HG03025 (cell line): ENCODE data around the gene TRPM2.
"Not testable (repeated sequence)": the region's sequence is repeated elsewhere in the genome, so short reads cannot be mapped to it uniquely, and the experiment has no call there.

Experiments
- ATAC-seq: cut with Tn5 transposase; IDR thresholded peaks from one replicate; pipeline ENCODE4 v1.9.1; 2021; ENCODE audit warnings: mild to moderate bottlenecking, moderate library complexity; ENCODE audit not compliant: unreplicated experiment, low FRiP score

Gene TRPM2

DNA sequence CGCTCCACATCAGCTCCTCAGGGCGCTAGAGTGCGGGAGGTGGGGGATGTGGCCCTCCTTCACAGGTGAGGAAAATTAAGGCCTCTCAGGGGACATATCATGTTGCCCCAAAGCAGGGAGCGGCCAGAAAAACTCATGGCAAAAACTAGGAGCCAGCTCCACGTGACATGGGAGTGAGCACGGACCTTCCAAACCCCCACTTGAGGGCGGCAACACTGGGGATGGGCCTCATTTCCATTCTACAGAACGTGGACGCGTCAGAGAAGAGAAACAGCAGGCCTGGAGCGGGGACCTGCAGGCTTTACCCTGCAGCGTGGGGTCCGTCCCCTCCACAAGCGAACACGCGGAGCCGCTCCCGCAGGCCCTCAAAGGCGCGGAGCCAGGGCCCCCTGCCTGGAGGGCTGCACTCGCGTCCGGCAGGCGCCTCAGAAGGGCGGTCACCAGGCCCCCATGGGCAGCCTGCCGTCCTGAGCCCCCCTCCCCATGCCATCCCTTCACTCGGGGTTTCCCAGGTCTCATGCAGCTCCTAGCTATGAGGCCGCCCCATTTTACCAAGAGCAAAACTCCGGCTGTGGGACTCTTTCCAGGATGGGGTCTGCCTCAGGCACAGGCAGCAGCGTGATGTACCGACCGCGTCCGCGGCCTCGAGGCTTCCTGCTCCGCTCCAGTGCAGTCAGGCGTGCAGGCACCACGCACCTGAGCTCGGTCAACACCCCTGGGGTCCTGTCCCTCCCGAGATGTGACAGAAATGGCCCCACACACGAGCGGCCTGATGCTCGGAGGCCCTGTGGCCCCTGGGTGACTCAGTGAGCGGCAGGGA is 19.7 kb upstream of the TRPM2 start:
- no peak for ATAC-seq

DNA sequence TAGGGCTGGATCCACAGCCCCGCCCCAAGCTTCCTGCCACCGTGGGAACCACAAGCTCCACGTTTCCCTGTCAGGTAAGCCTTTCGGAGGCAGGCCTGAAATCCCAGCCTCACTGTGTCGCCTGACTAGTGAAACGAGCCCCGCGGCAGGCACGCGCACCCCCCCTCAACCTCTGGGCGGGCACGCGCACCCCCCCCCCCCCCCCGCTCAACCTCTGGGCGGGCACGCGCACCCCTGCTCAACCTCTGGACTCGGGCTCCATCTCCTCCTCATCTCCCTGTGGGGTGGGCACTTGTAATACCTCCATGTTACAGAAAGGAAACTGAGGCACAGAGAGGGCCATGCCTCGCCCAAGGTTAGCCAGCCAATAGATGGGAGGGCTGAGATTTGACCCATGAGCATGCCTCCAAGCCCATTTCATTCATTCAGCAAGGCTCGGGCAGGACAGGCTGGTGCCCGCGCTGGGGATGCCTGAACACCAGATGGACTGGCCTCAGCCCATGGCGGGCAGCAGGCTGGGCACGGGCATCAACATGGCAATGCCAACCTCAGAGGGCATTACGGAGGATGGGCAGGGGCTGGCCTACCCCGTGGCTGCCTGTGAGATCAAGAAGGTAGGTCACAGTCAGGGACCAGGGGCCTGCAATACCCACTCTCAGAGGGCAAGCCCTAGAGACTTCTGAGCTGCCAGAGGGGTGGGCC is 18.9 kb upstream of the TRPM2 start:
- no peak for ATAC-seq

DNA sequence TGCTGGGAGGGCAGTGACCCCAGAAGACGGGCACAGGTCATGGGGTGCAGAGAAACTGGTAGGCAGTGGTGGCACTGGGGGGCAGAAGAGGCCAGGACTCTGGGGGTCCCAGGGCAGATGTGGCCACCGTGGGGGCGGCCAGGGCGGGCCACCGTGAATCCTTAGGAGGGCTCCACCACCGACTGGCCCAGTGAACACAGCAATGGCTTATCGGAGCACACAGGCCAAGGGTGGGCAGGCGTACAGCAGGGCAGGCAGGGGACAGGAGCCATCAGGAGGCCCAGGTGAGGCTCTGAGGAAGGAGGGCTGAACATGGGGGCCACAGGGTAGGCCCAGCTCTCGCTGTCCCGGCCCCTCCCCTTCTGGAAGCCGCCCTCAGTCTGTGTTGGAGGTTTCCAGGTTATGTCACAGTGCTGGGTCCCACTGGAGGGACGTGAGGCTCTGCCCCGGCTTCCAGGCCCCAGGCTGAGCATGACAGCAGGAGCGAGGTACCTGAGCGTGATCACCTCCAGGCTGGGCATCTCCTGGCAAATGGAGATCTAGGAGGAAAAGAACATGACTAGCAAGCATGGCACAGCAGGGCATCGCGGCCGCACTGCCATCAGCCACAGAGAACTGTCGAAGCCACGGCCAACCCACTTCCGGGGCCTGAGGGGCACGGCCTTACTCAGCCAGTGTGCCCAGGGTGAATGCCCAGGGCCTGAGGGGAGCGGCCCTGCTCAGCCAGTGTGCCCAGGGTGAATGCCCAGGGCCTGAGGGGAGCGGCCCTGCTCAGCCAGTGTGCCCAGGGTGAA is 18.0 kb upstream of the TRPM2 start:
- no peak for ATAC-seq

DNA sequence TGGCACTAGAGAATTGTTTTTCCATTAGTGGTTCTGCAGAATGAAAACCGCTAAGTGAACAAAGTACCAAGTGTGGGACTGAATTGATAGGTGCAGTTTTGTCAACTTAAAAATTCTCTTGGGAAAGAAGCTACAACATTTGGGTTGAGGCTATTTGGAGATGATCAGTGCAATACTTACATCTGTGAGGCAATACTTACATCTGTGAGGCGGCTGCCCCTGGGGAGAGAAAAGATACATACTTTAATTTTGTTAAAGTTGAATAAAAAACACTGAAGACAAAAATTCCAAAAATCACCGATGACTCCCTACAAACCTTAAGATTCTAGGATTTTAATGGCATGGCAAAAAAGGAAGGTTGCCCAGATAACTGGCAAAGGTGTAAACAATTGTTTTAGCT is 16.0 kb upstream of the TRPM2 start:
- no peak for ATAC-seq

DNA sequence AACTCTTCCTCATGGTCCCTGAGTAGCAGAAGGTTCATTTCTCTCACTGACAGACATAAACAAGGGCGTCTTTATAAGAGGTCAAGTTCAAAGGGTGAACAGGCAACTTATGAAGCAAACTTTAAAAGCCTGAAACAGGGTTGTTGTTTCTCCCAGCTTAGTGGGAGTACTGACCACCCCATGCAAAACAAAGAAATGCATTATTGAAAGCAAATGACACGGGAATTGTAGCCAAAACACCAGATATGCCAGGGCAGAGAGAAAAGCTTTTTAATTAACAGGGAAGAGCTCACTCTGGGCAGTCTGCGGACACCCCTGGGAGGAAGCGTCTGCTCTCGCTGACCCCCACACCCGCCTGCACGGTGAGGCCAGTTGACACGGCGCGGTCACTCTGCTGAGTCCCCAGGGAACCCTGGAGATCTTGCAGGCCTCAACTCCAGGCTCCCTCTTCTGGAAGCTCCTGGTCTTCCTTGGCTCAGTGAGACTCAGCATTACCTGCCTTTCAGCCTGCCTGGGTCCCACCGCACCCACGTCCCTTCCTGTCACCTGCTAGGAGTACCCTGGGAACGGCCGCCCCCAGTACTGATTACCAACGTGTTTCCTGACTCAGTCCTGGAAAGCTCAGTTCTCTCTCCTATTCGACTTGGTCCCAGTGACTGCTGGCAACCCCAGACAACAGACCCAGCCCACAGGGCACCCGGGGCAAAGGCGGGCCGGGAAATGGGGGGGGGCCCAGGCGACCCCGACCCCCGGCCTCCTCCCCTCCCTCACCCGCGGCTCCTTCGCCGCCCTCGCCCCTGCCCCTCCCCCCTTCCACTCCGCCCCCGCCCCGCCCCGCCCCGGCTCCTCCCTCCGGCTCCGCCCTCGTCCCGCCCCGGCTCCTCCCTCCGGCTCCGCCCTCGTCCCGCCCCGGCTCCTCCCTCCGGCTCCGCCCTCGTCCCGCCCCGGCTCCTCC is 15.2 kb upstream of the TRPM2 start:
- no peak for ATAC-seq

DNA sequence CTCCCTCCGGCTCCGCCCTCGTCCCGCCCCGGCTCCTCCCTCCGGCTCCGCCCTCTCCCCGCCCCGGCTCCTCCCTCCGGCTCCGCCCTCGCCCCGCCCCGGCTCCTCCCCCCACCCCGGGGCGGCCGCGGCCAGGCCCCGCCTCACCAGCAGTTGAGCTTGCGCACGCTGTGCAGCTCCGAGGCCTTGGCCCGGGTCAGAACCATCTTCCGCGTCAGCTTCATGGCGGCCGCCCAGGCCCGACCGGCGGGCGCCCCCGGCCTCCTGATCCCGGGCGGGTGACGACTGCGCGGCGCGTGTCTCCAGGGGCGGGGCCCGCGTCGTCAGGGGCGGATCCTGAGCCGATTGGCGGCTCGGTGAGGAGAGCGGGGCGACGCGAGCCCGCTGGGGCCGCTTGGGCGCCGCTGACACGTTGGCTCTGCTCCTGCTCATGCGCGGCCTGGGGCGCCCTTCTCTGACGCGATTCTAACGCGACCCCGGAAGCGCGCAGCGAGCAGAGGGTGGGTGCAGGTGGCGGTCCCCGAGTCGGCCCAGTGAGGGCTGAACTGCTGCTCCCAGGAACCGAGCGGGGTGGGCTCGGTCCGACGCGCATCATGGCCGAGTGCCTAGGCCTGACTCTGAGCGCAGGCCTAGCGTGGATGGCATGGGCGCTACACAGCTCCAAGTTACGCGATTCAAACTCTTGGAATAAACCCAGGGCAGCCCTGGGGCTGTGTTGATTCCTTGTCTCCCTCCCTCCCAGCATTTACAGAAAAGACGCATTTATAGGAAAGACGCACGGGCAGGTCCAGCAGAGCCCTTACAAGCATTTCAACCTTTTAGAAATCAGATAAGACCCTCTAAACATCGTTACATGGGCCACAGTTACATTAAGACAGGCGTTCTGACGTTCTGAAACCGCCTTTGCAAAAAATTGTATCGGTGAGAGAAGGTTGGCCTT is 14.2 kb upstream of the TRPM2 start, which contains the start of gene CFAP410:
Gene CFAP410 (minus strand): TSS at position 420 of the 940 bp plus-strand sequence. CDS start 196 bp downstream, at position 224.
- peak; percentile 83 for ATAC-seq

DNA sequence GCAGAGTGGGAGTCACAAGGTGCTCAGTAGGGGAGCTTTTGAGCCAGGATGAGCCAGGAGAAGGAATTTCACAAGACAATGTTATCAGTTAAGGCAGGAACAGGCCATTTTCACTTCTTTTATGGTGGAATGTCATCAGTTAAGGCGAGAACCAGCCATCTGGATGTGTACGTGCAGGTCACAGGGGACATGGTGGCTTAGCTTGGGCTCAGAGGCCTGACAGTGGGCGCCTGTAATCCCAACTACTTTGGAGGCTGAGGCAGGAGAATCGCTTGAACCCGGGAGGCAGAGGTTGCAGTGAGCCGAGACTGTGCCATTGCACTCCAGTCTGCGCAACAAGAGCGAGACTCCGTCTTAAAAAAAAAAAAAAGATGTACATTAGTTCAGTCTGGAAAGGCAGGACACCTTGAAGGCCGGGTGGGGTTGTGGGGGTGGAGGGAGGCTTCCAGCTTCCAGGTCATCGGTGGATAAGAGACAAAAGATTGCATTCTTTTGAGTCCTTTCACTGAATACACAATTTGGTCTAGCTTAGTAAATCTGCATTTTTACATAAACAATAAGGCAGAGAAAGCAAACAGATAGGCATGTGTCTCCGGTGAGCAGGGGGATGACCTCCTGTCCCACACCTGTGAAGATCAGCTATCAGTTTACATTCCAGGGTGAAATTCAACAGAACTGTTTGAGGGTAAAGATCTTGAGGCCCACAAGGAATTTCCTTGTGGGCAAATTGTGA is 11.5 kb upstream of the TRPM2 start:
- ATAC-seq, result not testable (repeated sequence)

DNA sequence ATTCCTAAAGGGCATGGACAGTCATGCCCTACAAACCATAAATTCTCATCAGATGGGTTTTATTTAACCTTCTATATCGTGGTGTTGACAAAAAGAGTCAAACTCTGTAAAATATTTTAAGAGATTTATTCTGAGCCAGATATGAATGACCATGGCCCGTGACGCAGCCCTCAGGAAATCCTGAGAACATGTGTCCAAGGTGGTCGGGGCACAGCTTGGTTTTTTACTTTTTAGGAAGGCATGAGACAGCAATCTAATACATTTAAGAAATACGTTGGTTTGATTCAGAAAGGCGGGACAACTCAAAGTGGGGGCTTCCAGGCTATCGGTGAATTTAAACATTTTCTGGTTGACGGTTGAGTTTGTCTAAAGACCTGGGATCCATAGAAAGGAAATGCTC is 10.4 kb upstream of the TRPM2 start:
- not testable (repeated sequence) for ATAC-seq

DNA sequence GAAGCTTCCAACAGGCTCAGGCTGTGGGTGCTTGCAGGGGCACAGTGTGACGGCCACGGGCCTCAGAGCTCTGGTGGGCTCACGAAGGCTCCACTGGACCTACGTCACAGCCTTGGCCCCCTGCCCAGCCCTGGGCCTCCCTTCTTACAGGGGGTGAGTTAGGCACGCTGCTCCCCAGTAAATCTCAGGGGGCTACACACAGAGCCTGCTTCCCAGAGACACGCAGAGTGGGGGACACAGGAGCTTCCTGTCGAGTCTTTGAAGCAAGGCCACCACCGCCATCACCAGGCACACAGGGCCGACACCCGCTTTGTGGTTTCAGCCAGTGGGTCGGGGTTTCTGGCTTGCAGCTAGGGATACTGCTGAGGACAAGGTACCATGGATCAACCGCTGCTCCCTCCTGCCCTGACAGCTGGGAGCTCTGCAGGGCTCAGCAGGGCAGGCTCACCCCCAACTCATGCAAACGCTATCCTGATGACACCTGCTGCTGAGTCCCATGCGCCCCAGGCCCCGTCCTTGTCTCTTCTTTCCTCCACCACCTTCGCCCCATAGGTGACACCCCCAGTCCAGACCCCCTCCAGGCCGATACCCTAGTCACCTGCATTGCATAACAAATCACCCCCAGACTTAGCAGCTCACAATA is 8.8 kb upstream of the TRPM2 start:
- no peak for ATAC-seq

DNA sequence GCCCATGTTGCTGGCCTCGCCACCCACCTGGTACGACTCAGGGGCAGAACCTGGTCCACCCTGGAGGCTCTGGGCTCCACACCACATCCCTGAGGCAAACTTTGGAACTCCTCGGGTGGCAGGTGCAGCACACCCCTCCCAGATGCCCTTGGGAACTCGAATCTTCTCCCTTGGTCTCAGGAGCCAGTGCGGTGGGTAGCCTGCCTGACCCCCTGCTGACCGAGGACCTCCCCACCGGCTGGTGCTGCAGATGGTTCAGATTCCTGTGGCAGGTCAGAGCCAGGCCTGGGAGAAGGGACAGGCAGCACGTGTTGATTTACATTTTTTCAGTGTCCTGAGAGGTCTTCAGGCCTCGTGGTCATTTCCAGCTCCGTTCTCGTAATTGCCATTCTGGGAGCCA is 7.9 kb upstream of the TRPM2 start:
- no peak for ATAC-seq

DNA sequence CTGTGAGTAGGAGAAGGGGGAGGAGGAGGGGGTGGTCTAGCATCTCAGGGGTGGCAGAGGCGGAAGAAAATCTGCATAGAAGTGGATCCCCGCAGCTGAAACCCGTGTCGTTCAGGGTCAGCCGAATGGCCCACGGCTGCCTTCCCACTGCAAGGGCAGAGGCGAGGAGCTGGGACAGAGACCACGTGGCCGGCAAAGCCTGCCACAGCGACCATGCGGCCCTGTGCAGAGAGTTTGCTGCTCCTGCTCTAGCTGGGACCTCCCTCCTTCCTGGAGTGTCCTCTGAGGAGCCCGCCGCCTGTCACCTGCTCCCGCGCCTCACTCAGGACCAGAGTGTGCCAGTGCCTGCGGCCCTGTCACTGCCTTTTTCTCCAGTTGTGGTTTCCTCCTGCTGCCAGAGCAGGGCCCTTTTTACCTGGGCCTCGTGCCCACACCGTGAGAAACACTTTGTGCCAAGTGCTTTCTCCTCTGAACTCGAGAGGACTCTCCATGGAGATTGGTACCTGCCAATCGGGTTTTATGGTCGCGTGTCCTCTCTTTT is 5.4 kb upstream of the TRPM2 start:
- ATAC-seq, result no peak

DNA sequence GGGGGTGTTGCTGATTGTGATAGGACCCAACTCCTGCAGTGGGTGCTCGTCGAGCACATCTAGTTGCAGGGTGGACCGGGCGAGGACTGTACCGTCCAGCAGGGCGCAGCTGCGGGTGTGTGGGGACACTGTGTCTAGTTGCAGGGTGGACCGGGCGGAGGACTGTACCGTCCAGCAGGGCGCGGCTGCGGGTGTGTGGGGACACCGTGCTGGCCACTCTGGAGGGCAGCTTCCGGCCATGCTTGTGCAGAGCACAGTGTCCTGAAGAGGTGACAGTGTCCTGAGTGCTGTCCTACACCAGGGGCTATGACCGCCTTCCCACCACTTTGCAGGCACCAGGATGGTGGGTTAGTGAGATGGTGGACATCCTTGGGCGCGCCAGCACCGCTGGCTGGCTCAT is 4.6 kb upstream of the TRPM2 start:
- no peak for ATAC-seq

DNA sequence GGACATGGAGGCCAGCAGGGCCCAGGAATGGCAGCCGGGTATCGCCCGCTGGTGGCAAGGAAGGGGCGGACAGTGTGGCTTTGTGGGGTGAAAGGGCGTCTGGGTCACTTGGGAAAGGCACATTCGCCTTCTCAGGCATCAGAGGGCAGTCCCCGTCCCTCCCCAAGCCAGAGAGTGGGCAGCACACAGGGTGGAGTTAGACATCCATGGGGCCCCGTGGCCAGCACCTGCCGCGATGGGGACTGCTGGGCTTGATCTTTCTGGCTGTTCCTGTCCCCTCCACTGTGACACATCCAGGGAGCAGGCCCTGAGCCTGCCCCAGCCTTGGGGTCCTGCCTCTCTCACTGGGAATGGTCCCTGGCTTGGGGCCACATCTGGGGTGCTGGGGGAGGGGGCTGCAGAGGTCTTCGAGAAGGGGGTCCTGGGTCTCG is 4.0 kb upstream of the TRPM2 start:
- ATAC-seq, result no peak

DNA sequence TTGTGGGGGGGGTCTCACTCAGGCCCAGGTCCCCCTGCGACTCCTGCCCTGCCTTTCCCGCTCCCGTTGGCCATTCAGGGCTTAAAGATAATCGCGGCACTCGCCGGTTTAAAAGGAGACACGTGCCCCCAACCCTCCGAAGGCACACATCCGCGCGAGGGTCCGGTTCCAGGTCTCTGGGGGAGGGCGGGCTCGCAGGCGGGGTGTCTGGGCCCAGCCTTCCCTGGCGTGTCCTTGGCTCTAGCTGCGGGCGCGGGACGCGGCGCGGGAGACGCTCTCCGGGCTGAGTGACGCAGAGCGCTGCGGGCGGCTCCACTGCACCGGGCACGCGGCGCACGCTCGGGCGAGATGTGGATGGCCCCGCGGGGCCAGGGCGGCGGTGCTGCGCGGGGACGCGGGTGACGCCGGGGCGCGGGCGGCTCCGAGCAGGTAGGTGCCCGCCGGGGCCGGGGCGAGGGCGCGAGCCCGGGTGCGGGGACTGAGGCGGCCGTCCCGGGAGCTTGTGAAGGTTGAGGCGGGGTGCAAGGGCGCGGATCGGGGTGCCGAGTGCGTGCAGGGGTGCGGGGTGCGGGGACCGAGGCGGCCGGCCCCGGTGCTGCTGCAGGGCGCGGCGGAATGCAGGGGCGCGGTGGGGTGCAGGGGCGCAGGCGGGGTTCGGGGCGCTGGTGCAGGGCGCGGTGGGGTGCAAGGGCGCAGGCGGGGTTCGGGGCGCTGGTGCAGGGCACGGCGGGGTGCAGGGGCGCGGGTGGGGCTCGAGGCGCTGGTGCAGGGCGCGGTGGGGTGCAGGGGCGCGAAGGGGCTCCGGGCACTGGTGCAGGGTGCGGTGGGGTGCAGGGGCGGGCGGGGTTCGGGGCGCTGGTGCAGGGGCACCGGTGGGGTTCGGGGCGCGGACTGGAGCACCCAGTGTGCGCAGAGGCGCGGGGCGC is 3.3 kb upstream of the TRPM2 start:
- no peak for ATAC-seq

DNA sequence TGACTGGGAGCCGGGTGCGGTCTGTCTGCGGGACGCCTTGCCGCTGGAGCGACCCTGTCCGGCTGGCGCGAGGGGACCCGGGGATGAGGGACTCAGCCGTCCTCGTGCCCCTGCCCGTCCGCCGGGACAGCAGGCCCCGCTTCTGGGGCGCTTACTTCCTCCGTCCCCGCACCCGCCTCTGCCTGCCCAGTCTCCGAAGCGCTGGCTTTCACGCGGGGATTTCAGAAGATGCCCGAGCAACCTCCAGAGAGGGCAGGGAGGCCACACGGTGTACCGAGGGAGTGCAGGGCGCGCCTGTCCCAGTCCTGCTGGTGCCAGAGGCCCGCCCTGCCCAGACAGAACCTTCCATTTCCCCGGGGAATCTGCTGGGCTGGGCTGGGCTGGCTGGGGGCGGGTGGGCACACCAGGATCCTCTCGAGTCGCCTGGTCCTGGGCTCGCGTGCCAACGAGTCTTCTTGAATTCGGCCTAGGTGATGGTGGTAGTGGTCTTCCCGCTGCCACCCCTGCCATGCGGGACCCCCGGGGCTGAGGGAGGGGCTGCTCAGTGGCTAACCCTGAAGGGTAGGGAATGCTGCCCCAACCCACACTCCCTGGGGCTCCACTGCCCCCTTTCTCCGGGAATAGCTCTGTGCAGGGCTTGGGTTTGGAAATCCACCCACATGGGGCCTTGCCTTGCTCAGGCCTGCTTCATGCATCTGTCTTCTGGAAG is 2.5 kb upstream of the TRPM2 start:
- ATAC-seq, result no peak
